ENCODE data around the gene PARD3.

PARD3 gene

DNA sequence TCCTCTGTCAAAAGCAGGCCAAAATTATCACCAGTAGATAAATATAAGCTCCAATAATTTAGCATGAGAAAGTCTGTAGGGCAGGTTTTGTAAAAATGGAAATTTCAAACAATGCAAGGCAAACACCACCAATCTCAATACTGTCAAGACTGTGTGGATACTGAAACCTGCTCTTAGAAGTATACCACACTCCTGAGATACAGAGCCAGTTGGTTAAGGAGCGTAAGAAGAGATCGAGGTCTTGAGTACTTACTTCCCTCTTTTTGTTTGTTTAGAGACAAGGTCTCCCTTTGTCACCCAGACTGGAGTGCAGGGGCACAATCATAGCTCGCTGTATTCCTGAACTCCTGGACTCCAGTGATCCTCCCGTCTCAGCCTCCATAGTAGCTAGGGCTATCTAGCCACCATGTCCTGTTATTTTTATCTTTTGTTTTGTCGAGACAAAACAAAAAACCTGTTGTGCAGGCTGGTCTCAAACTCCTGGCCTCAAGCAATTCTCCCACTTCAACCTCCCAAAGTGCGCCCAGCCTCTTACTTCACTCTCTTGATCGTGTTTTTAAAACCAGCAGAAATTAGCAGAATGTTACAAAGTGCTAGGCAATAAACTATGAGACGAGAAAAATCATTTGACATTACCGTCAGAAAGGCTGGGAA lies 205.7 kb downstream of the PARD3 start:
- no peak for DNase-seq

DNA sequence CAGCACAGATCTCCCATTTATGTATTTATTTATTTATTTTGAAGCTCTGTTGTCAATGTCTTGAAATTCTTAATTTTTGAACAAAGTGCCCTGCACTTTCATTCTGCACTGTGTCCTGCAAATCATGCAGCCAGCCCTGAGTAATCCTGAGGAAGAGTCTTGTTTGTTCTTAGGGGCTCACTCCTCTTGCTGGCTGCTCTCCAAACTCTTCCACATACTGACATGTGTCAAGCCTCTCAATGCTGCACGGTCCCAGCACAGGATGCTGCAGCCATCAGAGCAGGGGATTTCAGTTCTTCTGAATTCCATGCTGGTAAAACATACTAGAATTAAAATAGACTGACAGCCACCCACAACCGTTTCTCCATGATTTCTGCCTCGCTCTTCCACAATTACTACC lies 207.2 kb downstream of the PARD3 start:
- DNase-seq = no peak

DNA sequence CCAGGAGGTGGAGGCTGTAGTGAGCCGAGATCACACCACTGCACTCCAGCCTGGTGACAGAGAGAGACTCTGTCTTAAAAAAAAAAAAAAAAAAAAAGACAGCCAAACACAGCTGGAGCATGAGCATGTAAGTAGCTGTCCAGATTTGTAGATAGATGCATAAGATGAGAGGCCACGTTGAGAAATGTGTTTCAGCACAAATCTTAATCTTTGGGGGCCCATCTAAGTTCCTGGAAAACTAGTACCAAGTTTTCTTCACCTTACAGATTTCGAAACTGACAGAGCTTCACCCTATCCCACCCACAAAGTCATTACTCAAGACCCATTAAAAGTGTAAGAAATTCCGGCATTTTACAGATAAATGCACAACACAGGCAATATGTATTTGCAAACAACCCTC lies 208.2 kb downstream of the PARD3 start:
- no peak for DNase-seq

DNA sequence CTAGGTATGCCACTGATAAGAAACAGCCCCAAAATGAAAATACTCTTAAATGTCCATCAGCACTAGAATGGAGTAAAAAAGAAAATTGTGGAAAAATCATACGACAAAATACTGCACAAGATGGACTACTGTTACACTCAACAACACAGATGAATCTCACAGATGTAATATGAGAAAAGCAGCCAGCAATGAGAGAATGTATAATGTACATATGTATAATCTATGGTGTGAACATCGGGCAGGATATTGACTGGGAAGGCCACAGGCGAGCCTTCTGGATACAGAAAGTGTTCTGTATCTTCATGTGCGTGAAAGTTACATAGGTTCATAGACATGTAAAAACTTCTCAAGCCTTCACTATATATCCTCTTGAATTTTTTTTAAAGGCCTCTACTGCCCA lies 212.6 kb downstream of the PARD3 start:
- no peak for DNase-seq

DNA sequence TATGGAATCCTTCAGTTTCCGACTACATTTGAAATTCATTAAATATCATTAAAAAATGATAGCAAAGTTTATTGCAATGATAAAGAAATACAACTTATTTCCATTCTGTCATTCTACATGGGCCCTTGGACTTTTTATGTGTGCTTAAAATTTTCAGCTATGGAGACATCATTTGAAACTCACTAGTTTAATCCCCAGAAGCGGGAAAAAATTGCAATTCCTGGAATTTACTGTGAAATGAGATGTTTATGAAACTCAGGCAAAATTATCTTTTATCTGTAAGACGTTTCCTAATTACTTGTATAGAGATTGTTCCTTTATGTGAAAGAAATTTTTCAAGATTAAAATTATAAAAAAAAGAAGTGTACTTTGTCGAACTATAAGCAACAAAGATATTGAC lies 213.4 kb downstream of the PARD3 start:
- DNase-seq = no peak

DNA sequence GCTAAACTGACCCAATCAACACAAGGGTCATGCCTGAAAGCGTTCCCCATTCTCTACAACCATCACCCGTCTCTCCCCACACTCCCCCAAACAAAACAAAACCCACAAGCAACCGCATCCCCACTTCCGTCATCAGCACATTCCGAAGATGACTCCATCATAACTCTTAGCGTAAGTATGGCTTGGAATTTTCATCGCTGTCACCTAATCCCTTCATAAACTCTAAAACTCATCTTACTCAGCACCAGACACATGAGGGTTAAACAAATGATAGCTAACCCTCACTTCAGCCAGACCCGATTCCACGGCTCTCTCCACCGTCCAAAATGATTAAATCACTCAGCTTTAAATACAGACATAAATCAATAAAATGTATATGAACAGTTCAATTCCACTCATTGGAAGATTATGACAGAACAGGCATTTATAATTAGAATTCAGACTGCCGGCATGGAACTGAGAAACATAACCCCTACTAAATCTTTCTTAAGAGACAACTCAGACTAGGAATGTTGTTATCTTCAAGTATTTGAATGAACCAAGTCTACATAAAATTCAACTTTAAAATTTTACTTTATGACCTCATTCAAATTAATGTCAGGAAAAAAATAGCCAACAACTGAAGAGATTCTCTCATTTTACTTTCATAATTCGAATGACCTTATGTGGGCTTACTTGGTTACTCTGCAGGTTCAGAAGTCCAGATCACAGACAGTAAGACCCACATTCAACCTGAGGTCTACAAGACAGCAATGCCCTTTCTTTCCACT lies 215.9 kb downstream of the PARD3 start:
- DNase-seq = no peak

DNA sequence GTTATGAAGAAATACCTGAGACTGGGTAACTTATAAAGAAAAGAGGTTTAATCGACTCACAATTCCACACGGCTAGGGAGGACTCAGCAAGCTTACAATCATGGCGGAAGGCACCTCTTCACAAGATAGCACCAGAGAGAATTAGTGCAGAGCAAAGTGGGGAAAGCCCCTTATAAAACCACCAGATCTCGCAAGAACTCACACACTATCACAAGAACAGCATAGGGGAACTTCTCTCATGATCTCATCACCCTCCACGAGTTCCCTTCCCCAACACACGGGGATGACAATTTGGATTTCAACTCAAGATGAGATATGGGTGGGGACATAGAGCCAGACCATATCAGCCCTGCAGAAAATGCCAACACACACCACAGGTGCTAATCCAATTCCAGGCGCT lies 218.7 kb downstream of the PARD3 start:
- DNase-seq = no peak

DNA sequence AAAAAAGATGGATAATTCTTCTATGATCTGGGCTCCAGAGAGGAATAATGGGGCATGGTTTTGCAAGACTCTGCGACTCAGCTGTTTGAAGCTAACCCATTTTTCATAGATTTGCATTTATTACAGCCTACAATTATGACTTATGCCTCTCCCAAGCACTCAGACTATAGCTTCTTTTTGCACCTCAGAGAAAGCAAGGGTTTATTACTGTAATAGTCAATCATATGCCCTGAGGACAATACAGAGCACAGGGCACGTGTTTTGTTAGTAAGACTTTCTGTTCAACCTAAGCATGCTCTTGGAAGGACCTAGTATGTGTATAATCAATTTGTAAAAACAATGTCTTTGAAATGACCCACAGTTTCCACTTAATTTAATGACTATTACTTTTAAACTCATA lies 221.2 kb downstream of the PARD3 start:
- no peak for DNase-seq

DNA sequence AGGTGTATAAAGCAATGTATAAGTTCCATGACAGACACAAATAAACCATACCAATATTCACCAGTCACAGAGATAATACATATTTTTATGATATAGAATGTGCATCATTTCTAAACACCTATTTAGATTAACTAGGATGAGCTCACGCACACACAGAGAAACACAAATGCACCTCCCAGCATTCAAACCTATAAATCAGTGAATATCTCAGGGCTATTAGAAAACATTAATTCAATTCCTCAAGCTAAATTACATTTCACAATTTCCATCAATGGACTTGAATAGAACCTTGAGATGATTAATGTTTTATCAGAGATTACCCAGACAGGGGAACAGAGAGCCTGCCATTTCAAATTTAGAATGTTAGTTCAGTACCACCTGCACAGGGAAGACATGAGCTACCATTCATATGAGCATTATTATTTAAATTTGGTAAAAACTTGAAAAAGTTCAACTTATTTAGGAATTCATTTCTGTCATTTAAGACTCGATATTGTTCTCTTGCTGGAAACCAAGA lies 221.7 kb downstream of the PARD3 start:
- no peak for DNase-seq

DNA sequence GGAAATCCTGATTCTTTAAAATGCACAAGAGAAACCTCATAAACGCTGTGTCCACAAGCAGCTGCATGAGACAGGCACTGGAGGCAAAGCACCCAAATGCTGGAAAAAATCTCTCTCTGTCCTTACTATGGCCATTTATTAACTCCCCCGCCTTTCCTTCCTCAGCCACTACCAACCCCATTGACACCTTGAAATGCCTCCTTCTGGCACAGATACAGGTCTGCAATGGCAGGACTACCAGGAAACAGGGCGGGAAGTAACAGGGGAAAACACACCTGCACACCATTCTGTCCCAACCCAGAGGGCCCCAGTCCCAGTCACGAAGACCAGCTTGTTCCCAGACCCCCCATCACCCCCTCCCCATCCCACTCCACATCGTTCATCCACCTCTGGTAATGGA lies 224.3 kb downstream of the PARD3 start:
- no peak for DNase-seq

DNA sequence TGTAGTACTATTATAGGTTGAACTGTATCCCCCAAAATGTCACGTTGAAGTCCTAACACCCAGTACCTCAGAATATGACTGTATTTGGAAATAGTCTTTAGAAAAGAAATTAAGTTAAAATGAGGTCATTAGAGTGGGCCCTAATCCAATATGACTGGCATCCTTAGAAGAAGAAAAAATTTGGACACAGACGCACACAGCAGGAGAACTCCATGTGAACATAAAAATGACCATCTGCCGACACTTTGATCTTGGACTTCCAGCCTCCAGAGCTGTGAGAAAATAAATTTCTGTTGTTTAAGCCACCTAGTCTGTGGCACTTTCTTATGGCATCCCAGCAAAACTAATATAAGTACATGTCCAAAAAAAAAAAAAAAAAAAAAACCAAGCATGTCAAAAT lies 225.8 kb downstream of the PARD3 start:
- DNase-seq = no peak

DNA sequence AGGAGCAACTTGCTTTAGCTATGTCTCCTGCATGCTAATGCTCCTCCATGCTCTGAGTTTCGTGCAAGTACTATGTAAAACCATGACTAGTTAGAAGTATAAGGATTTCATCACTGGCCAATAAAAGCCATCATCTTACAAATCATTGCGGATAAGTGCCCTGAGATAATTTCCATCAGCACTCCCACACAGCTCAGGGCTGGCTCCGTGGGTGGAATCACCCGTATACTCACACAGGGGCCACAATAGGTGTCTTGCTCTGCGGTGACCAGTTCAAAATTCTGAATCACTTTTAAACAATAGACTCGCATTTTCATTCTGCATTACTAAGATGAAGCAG lies 227.4 kb downstream of the PARD3 start:
- no peak for DNase-seq

DNA sequence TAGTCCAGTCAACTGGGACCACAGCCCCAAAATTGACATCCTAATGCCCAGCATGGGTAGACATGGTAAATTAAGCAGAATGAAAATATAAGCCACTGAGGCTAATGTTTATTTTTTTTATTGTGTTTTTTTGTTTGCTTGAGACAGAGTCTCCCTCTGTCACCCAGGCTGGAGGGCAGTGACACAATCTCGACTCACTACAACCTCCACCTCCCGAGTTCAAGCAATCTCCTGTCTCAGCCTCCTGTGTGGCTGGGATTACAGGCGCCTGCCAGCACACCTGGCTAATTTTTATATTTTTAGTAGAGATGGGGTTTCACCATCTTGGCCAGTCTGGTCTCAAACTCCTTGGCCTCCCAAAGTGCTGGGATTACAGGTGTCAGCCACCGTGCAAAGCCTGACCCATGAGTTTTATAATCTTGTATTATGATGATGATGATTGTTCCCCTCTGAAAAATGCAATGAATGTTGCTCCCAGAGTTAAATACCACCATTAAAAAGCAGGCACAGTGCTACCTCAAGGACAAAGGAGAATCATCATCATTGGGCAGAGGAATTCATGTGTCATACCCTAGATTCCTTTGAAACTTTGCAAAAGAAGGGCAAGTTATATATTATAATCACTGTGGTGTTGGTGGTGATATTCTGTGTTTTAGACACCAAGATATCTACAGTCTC lies 228.0 kb downstream of the PARD3 start:
- DNase-seq = no peak

DNA sequence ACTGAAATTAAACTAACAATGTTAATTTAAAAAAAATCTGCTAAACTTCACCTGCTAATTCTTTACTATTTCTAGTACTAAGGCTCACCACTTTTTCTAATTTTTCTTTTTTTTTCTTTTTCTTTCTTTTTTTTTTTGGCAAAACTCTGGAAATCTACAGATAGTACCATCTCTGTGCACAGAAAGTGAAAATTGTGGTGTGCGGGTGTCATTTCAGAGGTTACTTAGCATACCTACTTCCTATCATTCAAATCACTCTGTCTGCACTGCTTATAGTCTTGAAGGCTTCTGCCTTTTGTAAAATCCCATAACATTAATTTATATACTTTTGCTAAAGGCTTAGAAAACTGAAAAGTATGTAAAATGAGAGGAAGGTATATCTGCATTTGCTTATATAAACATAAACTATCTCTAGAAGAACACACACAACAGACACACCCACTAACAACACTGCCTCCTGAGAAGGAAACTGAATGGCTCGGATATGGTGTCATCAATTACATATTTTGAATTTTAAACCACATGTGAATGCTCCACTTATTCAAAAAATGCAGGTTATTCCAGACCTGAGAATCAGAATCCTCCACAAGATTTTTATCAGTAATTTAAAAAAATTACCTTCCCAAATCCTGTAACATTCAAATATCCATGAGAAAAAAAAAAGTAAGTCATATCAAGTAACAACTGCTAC lies 229.5 kb downstream of the PARD3 start:
- no peak for DNase-seq

DNA sequence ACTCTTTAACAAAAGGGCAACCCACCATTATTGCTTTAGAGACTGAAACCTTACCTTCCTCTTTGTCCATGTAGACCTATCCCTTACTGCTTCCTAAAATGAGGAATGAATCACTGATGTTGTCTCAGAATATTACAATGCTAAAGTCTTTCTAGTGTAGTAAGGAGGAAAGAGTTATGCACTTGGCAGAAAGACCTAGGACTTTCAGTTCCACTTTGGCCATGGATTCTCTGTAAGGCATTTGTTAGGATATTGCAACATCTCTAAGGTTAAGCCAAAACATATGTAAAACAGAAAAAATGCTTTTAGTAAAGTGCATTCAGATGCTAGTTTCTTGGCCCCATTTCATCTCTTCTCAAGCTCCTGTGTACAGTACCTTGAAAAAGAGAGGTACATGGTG lies 230.9 kb downstream of the PARD3 start:
- no peak for DNase-seq

DNA sequence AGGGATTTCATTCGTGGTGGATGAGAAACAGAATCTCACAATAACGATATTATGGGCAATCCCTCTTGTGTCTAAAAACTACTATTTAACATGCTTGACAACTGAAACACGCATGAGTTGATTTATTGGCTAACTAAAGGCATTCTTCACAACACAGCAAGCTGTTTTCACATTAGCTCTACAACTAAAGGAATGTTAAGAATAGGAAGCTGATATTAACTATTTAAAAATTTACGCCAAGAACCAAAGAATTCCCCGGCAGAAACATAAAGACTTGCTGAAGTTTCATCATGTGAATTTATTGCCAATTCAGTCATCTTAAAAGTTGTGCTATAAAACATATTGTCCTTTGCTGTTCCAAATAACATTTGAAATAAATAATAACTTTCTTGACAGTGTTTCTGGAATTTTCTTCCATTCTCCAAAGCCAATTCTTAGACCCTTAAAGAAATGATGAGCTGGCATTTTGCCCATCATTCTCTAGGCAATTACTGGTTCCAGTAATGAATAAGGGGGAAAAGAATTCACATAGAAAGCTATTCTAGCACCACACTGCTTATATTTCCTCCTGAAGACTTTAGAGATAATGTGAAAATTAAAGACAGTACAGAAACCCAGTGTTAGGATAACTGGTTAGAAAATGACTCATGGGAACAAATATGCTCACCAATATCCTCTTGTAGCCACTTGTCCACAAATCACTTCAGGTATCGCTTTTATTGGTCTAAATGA lies 233.1 kb downstream of the PARD3 start:
- DNase-seq = no peak

DNA sequence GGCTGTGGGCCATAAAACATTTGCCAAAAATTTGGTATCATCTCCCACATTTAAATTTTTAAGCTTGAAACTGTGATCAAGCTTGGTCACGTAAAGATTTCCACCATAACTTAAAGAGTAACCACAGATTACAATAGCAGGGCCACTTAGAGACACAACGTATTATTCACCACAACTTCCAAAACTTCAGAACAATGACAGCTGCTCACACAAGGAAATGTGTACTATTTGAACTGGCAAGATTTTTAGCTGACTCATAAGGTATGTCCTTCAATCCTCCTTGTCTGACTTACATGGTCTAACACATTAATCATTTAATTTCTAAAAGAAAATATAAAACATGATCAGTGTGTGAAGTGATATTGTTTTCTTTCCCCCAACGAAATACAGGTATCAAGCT lies 234.5 kb downstream of the PARD3 start:
- DNase-seq = no peak

DNA sequence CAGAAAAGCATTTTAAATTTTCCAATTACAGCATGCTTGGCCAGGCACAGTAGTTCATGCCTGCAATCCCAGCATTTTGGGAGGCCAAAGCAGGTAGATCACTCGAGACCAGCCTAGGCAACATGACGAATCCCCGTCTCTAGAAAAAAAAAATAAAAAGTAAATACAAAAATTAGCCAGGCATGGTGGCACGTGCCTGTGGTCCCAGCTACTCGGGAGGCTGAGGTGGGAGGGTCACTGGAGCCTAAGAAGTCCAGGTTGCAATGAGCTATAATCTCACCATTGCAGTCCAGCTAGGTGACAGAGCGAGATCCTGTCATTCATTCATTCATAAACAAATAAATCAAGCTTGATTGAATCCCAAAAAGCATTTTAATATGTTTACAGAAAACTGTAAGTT lies 234.9 kb downstream of the PARD3 start:
- DNase-seq = no peak

DNA sequence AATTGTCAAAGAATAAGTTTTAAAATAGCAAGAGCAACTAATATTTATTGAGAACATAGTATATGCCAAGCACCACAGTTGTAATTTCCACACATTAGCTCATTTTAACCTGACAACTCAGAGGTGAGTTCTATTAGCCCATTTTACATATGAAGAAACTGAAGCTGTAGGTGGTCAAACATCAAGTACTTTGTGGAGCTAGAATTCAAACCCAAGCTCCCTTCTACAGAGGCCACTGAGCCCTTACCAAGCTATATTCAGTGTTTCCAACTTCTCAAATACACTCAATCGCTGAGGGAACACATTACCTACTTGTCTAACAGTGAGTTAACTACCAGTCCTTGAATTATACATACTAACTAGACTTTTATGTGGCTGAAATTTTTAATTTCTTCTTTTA lies 236.6 kb downstream of the PARD3 start:
- no peak for DNase-seq

DNA sequence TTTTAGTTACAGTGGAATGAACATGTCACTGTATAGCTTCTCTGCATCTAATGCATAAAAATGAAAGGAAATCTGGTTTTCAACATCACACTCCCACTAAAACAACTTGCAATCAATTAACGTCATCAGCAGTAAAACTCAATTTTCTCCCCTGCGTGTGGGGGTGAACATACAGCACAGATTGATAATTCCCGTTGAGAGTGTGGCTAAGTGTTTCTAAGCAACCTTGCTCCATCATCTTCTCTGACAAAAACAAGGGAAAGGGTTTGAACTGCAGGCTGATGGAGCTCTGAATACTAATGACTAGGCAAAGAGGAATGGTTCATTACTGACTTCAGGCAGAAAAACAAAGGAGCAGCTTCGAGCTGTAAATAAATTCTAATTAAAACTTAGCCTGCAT lies 238.3 kb downstream of the PARD3 start:
- DNase-seq = no peak

DNA sequence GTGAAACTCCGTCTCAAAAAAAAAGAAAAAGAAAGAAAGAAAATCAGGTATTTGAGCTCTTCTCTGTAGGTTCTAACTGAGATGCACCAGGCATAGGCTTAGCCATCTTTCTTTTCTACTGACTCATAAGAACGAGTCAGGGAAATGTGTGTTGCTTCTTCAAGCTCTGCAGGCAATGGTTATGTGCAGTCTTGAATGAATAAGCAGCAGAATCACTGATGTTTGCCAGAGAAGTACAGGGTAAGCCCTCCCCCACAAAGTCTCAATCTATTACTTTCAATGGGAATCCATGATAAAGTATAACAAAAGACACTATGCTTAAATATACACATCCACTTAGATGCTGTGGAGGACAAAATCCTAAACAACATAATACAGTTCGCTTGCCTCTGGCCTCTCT lies 239.2 kb downstream of the PARD3 start:
- no peak for DNase-seq

DNA sequence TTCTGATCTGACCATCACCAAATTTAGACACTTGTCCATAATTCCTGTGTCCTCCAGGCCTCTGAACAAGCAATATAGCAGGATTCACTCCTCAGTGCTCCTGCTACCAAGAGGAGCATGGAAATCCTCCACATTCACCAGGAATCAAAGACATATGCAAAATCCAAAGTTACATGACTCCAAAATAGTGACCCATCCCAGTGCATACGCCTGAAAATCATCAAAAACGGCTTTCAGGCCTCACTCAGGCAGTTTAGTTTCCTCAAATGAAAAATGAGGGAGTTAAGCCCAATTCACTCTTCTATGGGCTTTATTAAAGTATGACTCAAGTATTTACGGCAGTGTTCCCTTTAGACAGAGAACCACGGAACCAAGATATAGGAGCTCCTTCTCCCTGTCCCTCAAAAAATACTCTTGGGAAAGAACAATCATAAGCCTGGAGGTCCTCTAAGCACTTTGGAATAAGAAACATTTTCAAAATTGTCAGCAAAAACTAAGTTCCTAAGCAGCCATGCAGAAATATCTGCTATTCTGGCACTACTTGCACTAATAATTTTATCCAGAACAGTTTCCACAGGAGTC lies 240.7 kb downstream of the PARD3 start:
- DNase-seq = no peak

DNA sequence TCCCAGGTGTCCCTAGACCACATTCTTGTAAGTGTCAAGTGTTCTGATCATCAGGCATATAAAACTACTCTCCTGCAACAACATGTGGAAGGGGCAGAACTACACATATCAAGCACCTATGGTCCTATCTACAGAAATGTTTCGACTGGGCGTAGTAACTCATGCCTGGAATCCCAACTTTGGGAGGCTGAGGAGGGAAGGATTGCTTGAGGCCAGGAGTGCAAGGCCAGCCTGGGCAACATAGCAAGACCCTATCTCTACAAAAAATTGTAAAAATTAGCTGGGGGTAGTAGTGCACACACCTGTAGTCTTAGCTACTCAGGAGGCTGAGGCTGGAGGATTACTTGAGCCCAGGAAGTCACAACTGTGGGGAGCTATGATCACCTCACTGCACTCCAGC lies 244.2 kb downstream of the PARD3 start:
- DNase-seq = no peak
